SK-N-SH treated with all-trans-retinoic acid at 6 μM for 48 hours (cell line): ENCODE data around the gene C18orf32.

Source experiments
- ATAC-seq: fragments of 200-7000 bp; cut with Tn5 transposase; 3 replicates; pipeline ENCODE4 v1.9.1; 2020; ENCODE audit warnings: mild to moderate bottlenecking, moderate library complexity
- ARNTL ChIP-seq: fragments of 450-650 bp; formaldehyde crosslinking; IDR thresholded peaks from 2 replicates; pipeline ENCODE4 v1.5.0; 2020; ENCODE audit warnings: low read depth, mild to moderate bottlenecking, moderate library complexity, borderline replicate concordance
- CREB5 ChIP-seq: fragments of 250-450 bp; sonication (Bioruptor Pico); IDR thresholded peaks from 2 replicates; pipeline ENCODE4 v1.5.1; 2020; ENCODE audit warnings: low read depth, mild to moderate bottlenecking, moderate library complexity
- CSRNP3 ChIP-seq: fragments of 250-450 bp; sonication (Bioruptor Pico); IDR thresholded peaks from 2 replicates; pipeline ENCODE4 v1.5.1; 2021; ENCODE audit warnings: mild to moderate bottlenecking, moderate library complexity
- ESRRG ChIP-seq: fragments of 250-450 bp; sonication (Bioruptor Pico); IDR thresholded peaks from 2 replicates; pipeline ENCODE4 v1.6.1; 2021; ENCODE audit warnings: mild to moderate bottlenecking
- ISL1 ChIP-seq: fragments of 250-450 bp; sonication (Bioruptor Pico); IDR thresholded peaks from 2 replicates; pipeline ENCODE4 v2.1.2; 2022; ENCODE audit warnings: mild to moderate bottlenecking, moderate library complexity
- OSR1 ChIP-seq: fragments of 250-450 bp; sonication (Bioruptor Pico); IDR thresholded peaks from 2 replicates; pipeline ENCODE4 v1.8.0; 2022; ENCODE audit warnings: moderate library complexity, mild to moderate bottlenecking, inconsistent platforms
- PATZ1 ChIP-seq: fragments of 250-450 bp; sonication (Bioruptor Pico); IDR thresholded peaks from 2 replicates; pipeline ENCODE4 v1.8.0; 2020; ENCODE audit warnings: mild to moderate bottlenecking, moderate library complexity, borderline replicate concordance
- POU6F1 ChIP-seq: fragments of 250-450 bp; sonication (Bioruptor Pico); IDR thresholded peaks from 2 replicates; pipeline ENCODE4 v1.8.0; 2021; ENCODE audit warnings: low read depth, mild to moderate bottlenecking, moderate library complexity, borderline replicate concordance
- RARB ChIP-seq: fragments of 250-450 bp; sonication (Bioruptor Pico); IDR thresholded peaks from 2 replicates; pipeline ENCODE4 v1.8.0; 2021; ENCODE audit warnings: mild to moderate bottlenecking, moderate library complexity
- TCF4 ChIP-seq: fragments of 250-450 bp; sonication (Bioruptor Pico); IDR thresholded peaks from 2 replicates; pipeline ENCODE4 v1.8.0; 2021; ENCODE audit warnings: mild to moderate bottlenecking, moderate library complexity, borderline replicate concordance
- TOX ChIP-seq: fragments of 250-450 bp; sonication (Bioruptor Pico); IDR thresholded peaks from 2 replicates; pipeline ENCODE4 v1.8.0; 2021; ENCODE audit warnings: mild to moderate bottlenecking, moderate library complexity, borderline replicate concordance
- TSHZ2 ChIP-seq: fragments of 250-450 bp; sonication (Bioruptor Pico); IDR thresholded peaks from 2 replicates; pipeline ENCODE4 v1.5.0; 2020; ENCODE audit warnings: mild to moderate bottlenecking, moderate library complexity
- ZC3H10 ChIP-seq: fragments of 250-450 bp; sonication (Bioruptor Pico); IDR thresholded peaks from 2 replicates; pipeline ENCODE4 v1.5.1; 2021; ENCODE audit warnings: mild to moderate bottlenecking, moderate library complexity
- ZFP3 ChIP-seq: fragments of 250-450 bp; sonication (Bioruptor Pico); IDR thresholded peaks from 2 replicates; pipeline ENCODE4 v1.5.0; 2020; ENCODE audit warnings: mild to moderate bottlenecking, moderate library complexity
- ZFP30 ChIP-seq: fragments of 450-650 bp; formaldehyde crosslinking; IDR thresholded peaks from 2 replicates; pipeline ENCODE4 v1.5.0; 2022; ENCODE audit warnings: mild to moderate bottlenecking, moderate library complexity
- ZNF8 ChIP-seq: fragments of 450-650 bp; formaldehyde crosslinking; IDR thresholded peaks from 2 replicates; pipeline ENCODE4 v1.5.0; 2020; ENCODE audit warnings: mild to moderate bottlenecking, moderate library complexity

The C18orf32 gene

GRCh38 chr18:49444581-49444980, 42.5 kb downstream of the C18orf32 start (continued):
- no peak for TF ChIP-seq TCF4
- TF ChIP-seq CSRNP3, result no peak
- TF ChIP-seq ZFP3 (CRISPR knock-in tag), result no peak

GRCh38 chr18:49443837-49444236, 43.2 kb downstream of the C18orf32 start:
- TF ChIP-seq OSR1 (CRISPR knock-in tag) (no peak), RARB (CRISPR knock-in tag) (no peak), CREB5 (CRISPR knock-in tag) (no peak), PATZ1 (CRISPR knock-in tag) (no peak), ARNTL (CRISPR knock-in tag) (no peak), TOX (CRISPR knock-in tag) (no peak), TCF4 (no peak), TSHZ2 (CRISPR knock-in tag) (no peak), ISL1 (no peak), ZC3H10 (no peak), ESRRG (CRISPR knock-in tag) (no peak), POU6F1 (CRISPR knock-in tag) (no peak), ZFP30 (CRISPR knock-in tag) (no peak)
- ATAC-seq, result no peak

GRCh38 chr18:49441338-49441938, 45.6 kb downstream of the C18orf32 start:
- TF ChIP-seq RARB (CRISPR knock-in tag) (no peak), POU6F1 (CRISPR knock-in tag) (no peak), CSRNP3 (no peak), ZNF8 (CRISPR knock-in tag) (no peak)
- no peak for ATAC-seq
